H9 (cell line): ENCODE measurements around the gene BAG2. TPM values are rescaled to one million over a fixed set of nuclear protein-coding genes. Genes with fewer than 3 reads are reported as not detected.

ENCODE experiments used
- DNase-seq: peaks from one replicate; pipeline ENCODE4 v3.0.0-alpha.2; 2017
- H2AFZ ChIP-seq: one replicate; pipeline ENCODE4 v1.6.1; 2013; ENCODE audit warnings: mild to moderate bottlenecking, low read length, control low read depth, moderate library complexity
- H2AK5ac ChIP-seq: 2 replicates; pipeline ENCODE4 v1.6.1; 2013; ENCODE audit warnings: low read length, control low read depth, mixed read lengths; ENCODE audit not compliant: insufficient read length
- H2BK120ac ChIP-seq: one replicate; pipeline ENCODE4 v1.6.1; 2013; ENCODE audit warnings: low read depth, mild to moderate bottlenecking, low read length, control low read depth, inconsistent platforms; ENCODE audit not compliant: poor library complexity, severe bottlenecking
- H2BK12ac ChIP-seq: 2 replicates; pipeline ENCODE4 v1.6.1; 2013; ENCODE audit warnings: low read length, control low read depth, mixed read lengths, low read depth; ENCODE audit not compliant: insufficient read length
- H2BK15ac ChIP-seq: 2 replicates; pipeline ENCODE4 v1.6.1; 2013; ENCODE audit warnings: low read depth, low read length, control low read depth
- H2BK20ac ChIP-seq: one replicate; pipeline ENCODE4 v1.6.1; 2013; ENCODE audit warnings: low read depth, mild to moderate bottlenecking, low read length, control low read depth, inconsistent platforms; ENCODE audit not compliant: poor library complexity, severe bottlenecking
- H2BK5ac ChIP-seq: 2 replicates; pipeline ENCODE4 v1.6.1; 2013; ENCODE audit warnings: low read length, control low read depth, mixed read lengths; ENCODE audit not compliant: insufficient read length
- H3K14ac ChIP-seq: 2 replicates; pipeline ENCODE4 v1.6.1; 2013; ENCODE audit warnings: low read length, control low read depth; ENCODE audit not compliant: insufficient read depth
- H3K18ac ChIP-seq: 2 replicates; pipeline ENCODE4 v1.6.1; 2013; ENCODE audit warnings: low read depth, mild to moderate bottlenecking, mixed read lengths, low read length, control low read depth; ENCODE audit not compliant: insufficient read length
- H3K23ac ChIP-seq: 2 replicates; pipeline ENCODE4 v1.6.1; 2013; ENCODE audit warnings: low read length, control low read depth, mixed read lengths, low read depth; ENCODE audit not compliant: insufficient read length
- H3K23me2 ChIP-seq: 2 replicates; pipeline ENCODE4 v1.6.1; 2013; ENCODE audit warnings: low read depth, mild to moderate bottlenecking, mixed read lengths, low read length, control low read depth; ENCODE audit not compliant: insufficient read length, poor library complexity, severe bottlenecking
- H3K27ac ChIP-seq: 2 replicates; pipeline ENCODE4 v1.5.1; 2013; ENCODE audit warnings: low read length, control low read depth, mixed read lengths, low read depth; ENCODE audit not compliant: insufficient read length
- H3K27me3 ChIP-seq: 2 replicates; pipeline ENCODE4 v1.6.1; 2013; ENCODE audit warnings: low read length, control low read depth, inconsistent platforms; ENCODE audit not compliant: insufficient read depth
- H3K4ac ChIP-seq: 2 replicates; pipeline ENCODE4 v1.6.1; 2013; ENCODE audit warnings: low read depth, mild to moderate bottlenecking, control low read depth, inconsistent platforms, low read length, moderate library complexity
- H3K4me1 ChIP-seq: 2 replicates; pipeline ENCODE4 v1.6.1; 2013; ENCODE audit warnings: low read length, control low read depth, inconsistent platforms; ENCODE audit not compliant: insufficient read depth
- H3K4me2 ChIP-seq: 2 replicates; pipeline ENCODE4 v1.6.1; 2013; ENCODE audit warnings: low read length, control low read depth, mixed read lengths; ENCODE audit not compliant: insufficient read length, insufficient read depth
- H3K56ac ChIP-seq: 2 replicates; pipeline ENCODE4 v1.6.1; 2013; ENCODE audit warnings: low read depth, mild to moderate bottlenecking, mixed read lengths, low read length, control low read depth; ENCODE audit not compliant: insufficient read length
- H3K79me1 ChIP-seq: 2 replicates; pipeline ENCODE4 v1.6.1; 2013; ENCODE audit warnings: low read depth, mild to moderate bottlenecking, moderate library complexity, low read length, control low read depth, inconsistent platforms; ENCODE audit not compliant: insufficient read depth, poor library complexity, severe bottlenecking
- H3K79me2 ChIP-seq: 2 replicates; pipeline ENCODE4 v1.6.1; 2013; ENCODE audit warnings: low read length, control low read depth, inconsistent platforms; ENCODE audit not compliant: insufficient read depth
- H3K9ac ChIP-seq: 2 replicates; pipeline ENCODE4 v1.6.1; 2013; ENCODE audit warnings: low read length, control low read depth, mixed read lengths; ENCODE audit not compliant: insufficient read length; ENCODE audit errors: extremely low read depth
- H3K9me3 ChIP-seq: one replicate; pipeline ENCODE4 v1.6.1; 2013; ENCODE audit warnings: low read depth, low read length, inconsistent platforms; ENCODE audit not compliant: control insufficient read depth
- H3T11ph ChIP-seq: one replicate; pipeline ENCODE4 v1.6.1; 2013; ENCODE audit warnings: mild to moderate bottlenecking, low read length, control low read depth, inconsistent platforms
- H4K20me1 ChIP-seq: one replicate; pipeline ENCODE4 v1.6.1; 2013; ENCODE audit not compliant: control insufficient read depth, insufficient read length, insufficient read depth
- H4K5ac ChIP-seq: 2 replicates; pipeline ENCODE4 v1.6.1; 2013; ENCODE audit warnings: low read depth, mild to moderate bottlenecking, mixed read lengths, low read length, control low read depth; ENCODE audit not compliant: insufficient read length
- H4K8ac ChIP-seq: replicated peaks from 2 replicates; pipeline ENCODE4 v1.6.1; 2013; ENCODE audit warnings: low read length, control low read depth, mixed read lengths, low read depth; ENCODE audit not compliant: insufficient read length
- H4K91ac ChIP-seq: 2 replicates; pipeline ENCODE4 v1.6.1; 2013; ENCODE audit warnings: low read depth, mild to moderate bottlenecking, moderate library complexity, mixed read lengths, low read length, control low read depth; ENCODE audit not compliant: insufficient read length
- H3K27ac Mint-ChIP-seq, 3 experiments: 2 replicates in 2 of 3; 3 replicates in 1 of 3; pipeline ENCODE4 v1.8.0; 2020 to 2021; ENCODE audit warnings: mixed read lengths in 3 of 3, mild to moderate bottlenecking in 1 of 3, moderate library complexity in 1 of 3
- H3K27me3 Mint-ChIP-seq: 2 replicates; pipeline ENCODE4 v1.8.0; 2021; ENCODE audit warnings: low read depth, mild to moderate bottlenecking, moderate library complexity, mixed read lengths
- H3K36me3 Mint-ChIP-seq, 3 experiments: 2 replicates in 2 of 3; 3 replicates in 1 of 3; pipeline ENCODE4 v1.8.0; 2020 to 2021; ENCODE audit warnings: low read depth in 3 of 3, mixed read lengths in 3 of 3; ENCODE audit not compliant: insufficient read depth in 1 of 3
- H3K4me1 Mint-ChIP-seq, 2 experiments: 2 replicates each; pipeline ENCODE4 v1.8.0; 2020; ENCODE audit warnings: mixed read lengths in 2 of 2
- H3K4me3 Mint-ChIP-seq, 2 experiments: 2 replicates in 1 of 2; 3 replicates in 1 of 2; pipeline ENCODE4 v1.8.0; 2020 to 2021; ENCODE audit warnings: mild to moderate bottlenecking in 2 of 2, mixed read lengths in 2 of 2, moderate library complexity in 1 of 2
- H3K9me3 Mint-ChIP-seq, 2 experiments: 2 replicates in 1 of 2; 3 replicates in 1 of 2; pipeline ENCODE4 v1.8.0; 2020; ENCODE audit warnings: mild to moderate bottlenecking in 2 of 2, mixed read lengths in 2 of 2, moderate library complexity in 1 of 2
- CTCF ChIP-seq: fragments of 200-600 bp; sonication (generic); conservative IDR thresholded peaks from 3 replicates; pipeline ENCODE4 v1.8.0; 2021; ENCODE audit warnings: antibody characterized with exemption, mild to moderate bottlenecking
- WGBS: extraction: QIAGEN DNeasy Blood & Tissue Kit; methylation state at CpG from one replicate; pipeline ENCODE4 v1.1.7; 2013; ENCODE audit warnings: missing lambda C conversion rate, low lambda C conversion rate, mixed read lengths; ENCODE audit not compliant: insufficient read length; ENCODE audit errors: extremely low coverage; 5-methylcytosine and 5-hydroxymethylcytosine counted together
- total RNA-seq: library from RNA; stranded (reverse); gene quantifications from 2 replicates; pipeline ENCODE4 v1.2.1, GENCODE V29; 2021

BAG2 gene
- total RNA-seq, 1 experiment from 2014 or later: 8.4 TPM

GRCh38 chr6:57221191-57221935, 49.2 kb downstream of the BAG2 start:
- peak overlapping the region; percentile 54 to 91 (median 69); a peak in 6 of 7 replicates for H3K27ac Mint-ChIP-seq
- WGBS: no CpG with 5 or more reads among the region's 38 CpGs
- H3K79me1 ChIP-seq: peaks cover 5% of the 10 kb centered on the region

More at GRCh38 chr6:57221191-57221935, 49.2 kb downstream of the BAG2 start:
- H4K8ac ChIP-seq: no peak overlapping the region
- no peaks in the 10 kb centered on the region for H3K23me2 ChIP-seq
- Mint-ChIP-seq H3K36me3 (peaks cover 8 to 23% (median 9%) of the 10 kb centered on the region in 3 experiments), H3K4me3 (peak overlapping the region; percentile 85 to 98), H3K4me1 (peaks cover 44 to 45% of the 10 kb centered on the region in 2 experiments), H3K9me3 (peaks cover 0 to 10% of the 10 kb centered on the region in 2 experiments; a peak in 2 of 5 replicates), H3K27me3 (no peaks in the 10 kb centered on the region; the same call in 1 of the 2 replicates)
- no peaks in the 10 kb centered on the region; the same call in 1 of the 2 replicates for H3K4me1 ChIP-seq
- no peak overlapping the region for H3K27ac ChIP-seq
- H3K79me2 ChIP-seq: peaks cover 6% of the 10 kb centered on the region; the same call in 1 of the 2 replicates
- no peaks in the 10 kb centered on the region for H4K20me1 ChIP-seq
- no peak overlapping the region for H2BK120ac ChIP-seq
- H3K4ac ChIP-seq: no peak overlapping the region
- H4K91ac ChIP-seq: no peak overlapping the region
- H2BK12ac ChIP-seq: no peak overlapping the region
- H2BK20ac ChIP-seq: no peak overlapping the region
- no peak overlapping the region for H3K23ac ChIP-seq
- no peak overlapping the region for H3T11ph ChIP-seq
- no peak overlapping the region for H4K5ac ChIP-seq
- no peak overlapping the region for H2AK5ac ChIP-seq
- peak; percentile 45 for TF ChIP-seq CTCF
- H3K9ac ChIP-seq: peak overlapping the region; percentile 51
- H3K18ac ChIP-seq: no peak overlapping the region
- no peak overlapping the region for H2BK15ac ChIP-seq
- H3K9me3 ChIP-seq: no peaks in the 10 kb centered on the region
- no peaks in the 10 kb centered on the region for H3K27me3 ChIP-seq
- peak overlapping the region; percentile 44 for H3K4me2 ChIP-seq
- H3K14ac ChIP-seq: peak overlapping the region; percentile 67; the same call in 1 of the 2 replicates
- H2BK5ac ChIP-seq: no peak overlapping the region
- no peak overlapping the region for H2AFZ ChIP-seq
- peak; percentile 90 for DNase-seq
- H3K56ac ChIP-seq: no peak overlapping the region
